ENCODE results near the gene JMJD7. TPM values are rescaled to one million over a fixed set of nuclear protein-coding genes. Genes with fewer than 3 reads are reported as not detected.

Gene JMJD7
- total RNA-seq, 1 experiment from 2014 or later, result 3.1 TPM

- DNase-seq (ENCODE audit: extremely low read depth, low read depth), result no peak
These were observed 30.9 kb downstream of the JMJD7 start for GRCh38 chr15:41858756-41859155.

GRCh38 chr15:41860049-41860828 is 32.3 kb downstream of the JMJD7 start:
- no peak for DNase-seq (ENCODE audit: extremely low read depth, low read depth)

GRCh38 chr15:41861736-41862356 is 34.0 kb downstream of the JMJD7 start:
- no peak for DNase-seq (ENCODE audit: extremely low read depth, low read depth)

- no peak for DNase-seq (ENCODE audit: extremely low read depth, low read depth)
These were observed 34.7 kb downstream of the JMJD7 start for GRCh38 chr15:41862515-41863116.

GRCh38 chr15:41865490-41866055 is 37.7 kb downstream of the JMJD7 start:
- no peak for DNase-seq (ENCODE audit: extremely low read depth, low read depth)

- DNase-seq (ENCODE audit: extremely low read depth, low read depth), result no peak
These were observed 38.4 kb downstream of the JMJD7 start for GRCh38 chr15:41866263-41866703.

GRCh38 chr15:41866872-41867579 is 39.1 kb downstream of the JMJD7 start:
- no peak for DNase-seq (ENCODE audit: extremely low read depth, low read depth)

GRCh38 chr15:41868321-41868720 is 40.4 kb downstream of the JMJD7 start:
- no peak for DNase-seq (ENCODE audit: extremely low read depth, low read depth)

GRCh38 chr15:41869770-41870688 is 42.1 kb downstream of the JMJD7 start:
- no peak for DNase-seq (ENCODE audit: extremely low read depth, low read depth)

GRCh38 chr15:41870689-41871081 is 42.8 kb downstream of the JMJD7 start:
- DNase-seq (ENCODE audit: extremely low read depth, low read depth), result no peak

- no peak for DNase-seq (ENCODE audit: extremely low read depth, low read depth)
These were observed 43.4 kb downstream of the JMJD7 start for GRCh38 chr15:41871175-41871905.

- DNase-seq (ENCODE audit: extremely low read depth, low read depth), result no peak
These were observed 44.4 kb downstream of the JMJD7 start for GRCh38 chr15:41872166-41872747.

GRCh38 chr15:41873711-41874110 is 45.8 kb downstream of the JMJD7 start:
- DNase-seq (ENCODE audit: extremely low read depth, low read depth), result no peak

- DNase-seq (ENCODE audit: extremely low read depth, low read depth), result no peak
These were observed 46.8 kb downstream of the JMJD7 start for GRCh38 chr15:41874736-41875135.

- DNase-seq (ENCODE audit: extremely low read depth, low read depth), result no peak
These were observed 48.1 kb downstream of the JMJD7 start for GRCh38 chr15:41876007-41876406.

GRCh38 chr15:41876689-41877088 is 48.8 kb downstream of the JMJD7 start:
- DNase-seq (ENCODE audit: extremely low read depth, low read depth), result no peak

- DNase-seq (ENCODE audit: extremely low read depth, low read depth), result no peak
These were observed 49.9 kb downstream of the JMJD7 start for GRCh38 chr15:41877631-41878354.

- DNase-seq (ENCODE audit: extremely low read depth, low read depth), result no peak
These were observed 50.4 kb downstream of the JMJD7 start for GRCh38 chr15:41878355-41878699.
